ENCODE results near the gene FGFBP2.

Gene FGFBP2

GRCh38 chr4:15968551-15969300, 5.8 kb upstream of the FGFBP2 start:
- DNase-seq (ENCODE audit: low read depth): no peak

- no peak for DNase-seq (ENCODE audit: low read depth)
These were observed 2.4 kb upstream of the FGFBP2 start for GRCh38 chr4:15965325-15965724.

DNA sequence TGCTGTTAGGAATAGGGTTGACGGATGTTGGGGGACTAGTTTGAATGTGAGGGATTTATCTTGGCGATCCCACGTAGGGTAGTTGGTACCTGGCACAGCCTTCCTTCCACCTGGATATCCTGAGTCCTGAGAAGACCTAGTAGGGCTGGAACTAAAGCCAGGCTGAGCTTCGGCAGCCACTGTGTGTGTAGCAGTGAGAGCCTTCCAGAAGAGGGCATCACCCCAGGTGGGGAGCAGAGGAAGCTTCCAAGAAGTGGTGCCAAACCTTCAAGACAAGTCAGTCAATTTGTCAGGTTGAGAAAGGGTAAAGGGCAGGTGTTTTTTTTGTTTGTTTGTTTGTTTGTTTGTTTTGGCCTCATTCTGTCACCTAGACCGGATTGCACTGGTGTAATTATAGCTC, 1.2 kb upstream of the FGFBP2 start:
- no peak for DNase-seq (ENCODE audit: low read depth)

GRCh38 chr4:15963576-15963975, 601 bp upstream of the FGFBP2 start:
- no peak for DNase-seq (ENCODE audit: low read depth)

DNA sequence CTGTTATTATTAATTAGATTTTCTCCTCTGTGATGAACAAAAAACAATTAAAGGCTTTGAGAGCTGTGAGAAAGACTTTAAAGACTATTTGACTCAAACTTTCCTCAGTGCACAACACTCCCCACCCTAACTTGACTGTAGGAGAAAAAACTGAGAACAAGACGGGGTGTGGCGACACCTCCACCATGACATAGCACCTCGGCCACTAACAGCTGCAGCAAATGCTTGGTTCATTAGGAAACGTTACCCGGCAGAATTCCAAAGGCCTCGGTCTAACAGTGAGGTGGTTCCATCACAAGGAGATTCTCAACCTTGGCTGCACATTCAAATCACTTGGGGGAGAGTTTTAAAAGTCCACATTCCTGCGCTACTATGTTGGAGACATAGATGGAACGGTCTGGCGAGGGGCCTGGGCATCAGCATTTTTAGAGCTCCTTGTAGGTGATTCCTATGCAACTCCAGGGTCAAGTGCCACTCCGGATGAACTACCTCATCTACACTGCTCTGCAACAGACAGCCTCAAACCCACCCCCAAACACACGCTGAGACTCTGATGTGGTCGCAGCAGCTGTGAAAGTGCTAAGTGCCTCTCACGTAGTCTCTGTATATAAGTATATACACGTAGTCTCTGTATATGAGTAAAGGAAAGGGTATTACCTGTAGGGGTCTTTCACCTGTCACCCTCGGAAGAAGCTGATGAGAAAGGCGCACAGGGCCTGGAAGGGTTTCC, 1.0 kb downstream of the FGFBP2 start:
- no peak for DNase-seq (ENCODE audit: low read depth)

DNA sequence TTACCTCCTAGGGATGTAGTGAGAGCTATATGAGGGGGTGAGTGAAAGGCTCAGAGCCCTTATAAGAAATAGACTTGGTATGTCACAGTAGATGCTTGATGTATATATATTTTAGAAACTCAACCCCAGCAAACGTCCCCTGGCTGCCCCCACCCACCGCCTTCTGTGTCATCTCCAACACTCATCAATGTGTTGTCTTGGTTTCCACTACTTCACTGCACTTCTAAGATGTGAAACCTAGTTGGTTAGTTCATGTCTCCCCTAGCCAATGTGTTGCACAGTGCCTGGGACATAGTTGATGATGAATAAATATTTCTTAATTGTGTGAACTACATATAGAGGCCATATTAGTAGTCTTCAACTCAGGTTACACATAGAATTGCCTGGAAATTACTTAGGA, 4.4 kb downstream of the FGFBP2 start:
- no peak for DNase-seq (ENCODE audit: low read depth)

GRCh38 chr4:15956179-15956850, 6.7 kb downstream of the FGFBP2 start:
- peak; percentile 70 for DNase-seq (ENCODE audit: low read depth)

DNA sequence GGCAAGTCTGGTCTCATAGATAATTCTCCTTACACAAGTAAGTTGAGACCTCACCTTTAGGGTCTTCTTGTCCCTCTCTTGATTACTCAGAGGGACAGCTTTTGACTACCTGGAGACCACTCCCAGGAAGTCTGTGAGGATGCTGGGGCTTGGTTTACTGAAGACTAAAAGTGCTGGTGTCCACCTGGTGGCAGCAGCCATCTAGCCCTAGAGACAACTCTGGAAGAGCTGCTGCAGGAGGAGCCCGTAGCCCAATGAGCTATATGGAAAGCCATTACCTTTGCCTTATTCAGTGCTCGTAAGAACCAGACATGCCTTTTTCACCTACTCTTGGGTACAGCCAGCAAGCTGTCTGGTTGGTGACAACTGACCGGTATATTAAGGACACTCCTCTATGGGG, 7.3 kb downstream of the FGFBP2 start:
- DNase-seq (ENCODE audit: low read depth): peak; percentile 21

- no peak for DNase-seq (ENCODE audit: low read depth)
These were observed 9.3 kb downstream of the FGFBP2 start for GRCh38 chr4:15953625-15954024.

DNA sequence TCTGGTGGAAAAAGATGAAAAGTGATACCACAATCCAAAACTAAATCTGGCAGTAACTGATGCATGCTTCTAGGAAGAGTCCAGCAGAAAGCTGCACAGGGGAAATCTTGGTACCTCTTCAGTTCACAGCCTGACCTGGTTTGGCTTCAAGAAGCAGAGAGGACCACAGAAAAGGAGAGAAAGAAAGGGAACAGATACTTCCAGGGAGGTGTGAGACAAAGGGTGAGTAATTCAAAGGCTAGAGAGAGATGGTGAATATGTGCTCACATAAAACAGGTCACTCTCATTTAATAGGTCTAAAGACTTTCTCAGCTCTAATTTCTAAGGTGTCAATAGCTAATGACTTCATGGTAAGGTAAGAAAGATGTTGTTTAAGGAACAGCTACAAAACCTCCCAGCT, 11.2 kb downstream of the FGFBP2 start:
- DNase-seq (ENCODE audit: low read depth): no peak

DNA sequence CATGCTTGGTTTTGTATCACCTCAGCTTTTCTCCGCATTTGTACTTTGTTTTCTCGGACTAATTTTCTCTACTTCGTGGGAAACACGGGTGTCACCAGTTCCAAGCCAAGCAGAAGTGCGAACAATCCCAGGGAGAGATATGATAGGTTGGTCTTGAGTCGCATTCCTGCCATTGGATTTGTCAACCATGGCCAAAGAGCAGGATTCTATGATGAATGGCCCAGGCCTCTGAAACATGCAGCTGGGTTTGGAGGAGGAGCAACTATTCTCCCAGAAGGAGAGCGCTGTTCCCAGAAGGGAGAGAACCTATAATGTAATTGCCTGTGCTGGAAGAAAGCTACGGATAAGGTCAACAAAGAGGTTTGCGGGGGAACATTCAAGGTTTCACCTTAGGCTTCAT, 14.1 kb downstream of the FGFBP2 start:
- DNase-seq (ENCODE audit: low read depth): no peak

GRCh38 chr4:15947684-15948083, 15.3 kb downstream of the FGFBP2 start:
- DNase-seq (ENCODE audit: low read depth): no peak

DNA sequence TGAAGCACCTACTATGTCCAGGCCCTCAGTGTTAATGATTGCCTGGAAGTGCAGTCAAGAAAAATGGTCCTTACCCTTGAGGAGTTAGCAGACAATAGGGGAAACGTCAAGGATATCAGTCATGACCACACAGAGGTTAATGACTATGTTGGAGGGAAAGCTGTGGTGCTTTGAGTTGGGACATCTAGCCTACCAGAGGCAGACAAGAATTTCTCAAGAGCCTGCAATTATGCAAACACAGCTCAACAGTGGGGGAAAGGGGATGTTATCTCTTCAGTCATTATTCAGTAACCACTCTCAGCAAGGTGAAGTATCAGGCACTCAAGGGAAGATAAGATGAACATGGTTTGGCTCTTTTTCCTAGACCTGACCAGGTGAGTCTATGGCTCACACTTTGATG, 17.5 kb downstream of the FGFBP2 start:
- DNase-seq (ENCODE audit: low read depth): no peak

- DNase-seq (ENCODE audit: low read depth): no peak
These were observed 18.1 kb downstream of the FGFBP2 start for GRCh38 chr4:15944895-15945294.

- DNase-seq (ENCODE audit: low read depth): no peak
These were observed 20.7 kb downstream of the FGFBP2 start for GRCh38 chr4:15942283-15942682.

- no peak for DNase-seq (ENCODE audit: low read depth)
These were observed 24.3 kb downstream of the FGFBP2 start, which contains the start of gene FGFBP1 for GRCh38 chr4:15938640-15939039. TSS of gene FGFBP1 (minus strand) at chr4:15938740. CDS start at chr4:15936632, 2,108 bp downstream.

GRCh38 chr4:15938182-15938581, 24.8 kb downstream of the FGFBP2 start:
- DNase-seq (ENCODE audit: low read depth): no peak

DNA sequence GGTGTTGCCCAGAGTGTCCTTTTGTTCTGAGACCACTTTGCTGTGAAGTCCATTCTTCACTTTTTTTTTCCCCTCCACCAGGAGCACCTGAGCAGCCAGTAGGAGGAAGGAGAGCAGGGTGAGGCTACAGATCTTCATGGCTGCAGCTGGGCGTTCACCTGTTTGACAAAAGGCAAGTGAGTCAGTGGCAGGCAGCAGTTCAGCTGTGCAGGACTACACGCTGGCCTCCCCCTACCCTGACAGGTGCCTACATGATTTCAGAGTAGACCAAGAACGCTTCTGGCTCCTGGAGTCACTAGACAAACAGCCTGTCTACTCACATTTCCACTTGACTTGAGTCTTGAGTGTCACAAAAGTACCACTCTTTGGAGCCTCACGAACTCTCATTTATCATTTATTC, 26.5 kb downstream of the FGFBP2 start:
- no peak for DNase-seq (ENCODE audit: low read depth)

DNA sequence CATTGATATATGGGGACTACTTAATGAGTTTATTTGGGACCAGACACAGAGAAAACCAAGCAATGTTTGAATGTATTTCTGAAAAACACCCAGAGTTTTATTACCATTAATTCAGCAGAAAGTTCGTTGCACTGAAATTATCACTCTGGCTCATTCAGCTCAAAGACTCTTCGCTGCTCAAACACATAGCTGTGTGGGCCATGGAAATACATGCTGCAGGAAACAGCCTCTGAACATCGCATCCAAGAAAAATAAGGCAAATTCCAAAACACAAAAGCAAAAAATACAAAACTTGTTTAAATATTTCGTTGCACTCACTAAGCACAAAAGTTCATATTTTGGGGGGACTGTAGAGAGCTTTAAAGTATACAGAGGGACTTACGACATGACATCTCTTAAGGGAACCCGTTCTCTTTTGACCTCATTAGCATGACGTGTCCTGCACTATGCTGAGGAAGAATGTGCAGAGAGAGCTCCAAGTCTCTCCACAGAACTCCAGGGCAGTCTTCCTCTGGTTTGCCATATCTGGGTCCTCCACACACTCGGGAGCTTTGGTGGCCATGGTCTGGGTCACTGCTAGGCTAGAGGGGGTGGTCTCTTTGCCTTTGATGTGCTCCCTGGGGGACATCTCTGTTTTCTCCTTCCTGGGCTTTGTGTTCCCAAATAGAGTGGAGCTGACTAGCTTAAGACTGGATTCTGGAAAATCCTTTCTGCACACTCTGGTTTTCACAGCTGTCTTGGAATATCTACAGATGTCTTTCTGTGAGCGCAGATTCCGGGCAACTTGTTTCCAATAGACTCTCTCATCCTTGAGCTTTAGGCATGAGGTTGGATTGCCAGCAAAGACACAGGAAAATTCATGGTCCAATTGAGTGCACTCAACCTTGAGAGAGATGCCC, 27.2 kb downstream of the FGFBP2 start:
- no peak for DNase-seq (ENCODE audit: low read depth)

DNA sequence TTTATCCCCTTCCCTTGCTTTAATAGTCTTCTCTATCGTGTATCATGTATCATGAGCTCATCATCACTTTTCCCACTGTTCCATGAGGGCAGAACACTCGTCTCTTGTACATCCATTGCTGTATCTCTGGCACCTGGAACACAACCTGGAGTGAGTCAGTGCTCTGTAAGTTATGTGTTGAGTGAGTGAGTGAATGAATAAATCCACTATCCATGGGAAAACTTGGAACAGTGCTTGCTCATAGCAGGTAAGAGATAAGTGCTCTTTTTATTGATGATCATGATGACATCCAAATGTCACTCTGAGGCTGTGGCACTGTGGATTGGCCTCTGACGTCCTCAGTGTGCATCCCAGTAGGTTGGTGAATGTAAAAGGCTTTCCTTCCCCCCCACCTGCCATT, 28.7 kb downstream of the FGFBP2 start:
- DNase-seq (ENCODE audit: low read depth): no peak

GRCh38 chr4:15931451-15932210, 31.3 kb downstream of the FGFBP2 start:
- DNase-seq (ENCODE audit: low read depth): no peak

Data from EH (cell line).